Measurements from ENCODE around the gene SNAP23.

The SNAP23 gene

DNA sequence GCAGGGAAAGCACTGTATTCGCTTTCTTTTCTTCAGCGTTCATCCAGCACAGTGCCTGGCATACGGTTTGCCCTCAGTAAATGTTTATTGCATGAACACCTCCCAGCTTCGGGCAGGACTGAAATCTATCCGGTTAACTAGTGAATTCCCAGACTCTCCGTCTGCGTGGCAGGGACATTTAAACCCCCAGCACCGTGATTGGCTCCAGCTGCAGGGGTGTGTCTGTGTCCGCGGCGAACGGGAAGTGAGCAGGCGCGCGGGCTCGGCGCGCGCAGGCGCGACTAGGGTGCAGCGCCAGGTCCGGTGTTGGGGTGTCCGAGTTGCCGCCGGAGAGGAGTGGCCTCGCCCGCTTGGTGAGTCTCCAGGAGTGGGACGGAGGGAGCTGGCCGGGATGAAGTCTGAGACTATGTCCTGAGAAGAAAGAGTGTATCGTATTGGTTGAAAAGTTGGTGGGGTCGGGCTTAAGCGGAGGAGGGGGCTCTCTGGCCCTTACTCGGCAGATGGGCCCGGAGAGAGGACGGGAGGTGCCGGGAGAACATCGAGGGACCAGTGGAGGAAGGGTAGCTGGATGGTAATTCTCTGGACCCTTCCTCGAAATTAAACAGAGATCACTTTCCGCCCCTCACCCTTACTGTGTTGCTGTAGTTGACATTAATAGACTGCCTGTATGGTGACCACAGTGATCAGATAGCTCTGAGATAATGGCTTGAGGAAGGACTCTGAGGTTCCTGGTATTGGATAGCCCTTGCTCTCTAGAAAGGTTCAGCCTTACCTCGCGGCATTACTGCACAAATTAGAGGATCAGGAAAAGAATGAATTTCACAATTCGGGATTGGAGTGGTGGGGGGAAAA, at the start of gene SNAP23:
Gene SNAP23 (plus strand): TSS at position 274 of the 852 bp plus-strand sequence. CDS start 16,213 bp downstream, outside the sequence.
- peak; percentile 73 for DNase-seq (ENCODE audit: low read depth)

- no peak for DNase-seq (ENCODE audit: low read depth)
Observed at GRCh38 chr15:42447599-42447998, 47.8 kb upstream of the SNAP23 start.

DNA sequence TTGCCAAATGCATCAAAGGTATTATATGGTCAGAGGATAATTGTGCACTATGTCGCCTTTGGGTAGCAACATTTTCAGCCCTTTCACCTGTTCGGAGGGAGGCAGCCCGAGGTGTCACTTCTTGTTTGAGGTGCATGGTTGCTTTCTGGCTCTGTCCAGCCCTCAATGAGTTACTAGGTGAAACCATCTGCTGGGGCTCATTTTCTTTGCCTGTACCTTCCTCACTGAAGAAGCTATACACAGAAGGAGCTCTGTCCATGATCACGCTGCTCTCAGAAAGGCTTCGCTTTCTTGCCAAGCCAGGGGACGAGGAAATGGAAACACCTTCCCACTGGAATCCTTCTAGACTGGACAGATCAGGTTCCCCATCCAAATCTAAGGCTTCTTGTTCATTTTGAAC, 47.2 kb upstream of the SNAP23 start:
- DNase-seq (ENCODE audit: low read depth) = no peak

DNA sequence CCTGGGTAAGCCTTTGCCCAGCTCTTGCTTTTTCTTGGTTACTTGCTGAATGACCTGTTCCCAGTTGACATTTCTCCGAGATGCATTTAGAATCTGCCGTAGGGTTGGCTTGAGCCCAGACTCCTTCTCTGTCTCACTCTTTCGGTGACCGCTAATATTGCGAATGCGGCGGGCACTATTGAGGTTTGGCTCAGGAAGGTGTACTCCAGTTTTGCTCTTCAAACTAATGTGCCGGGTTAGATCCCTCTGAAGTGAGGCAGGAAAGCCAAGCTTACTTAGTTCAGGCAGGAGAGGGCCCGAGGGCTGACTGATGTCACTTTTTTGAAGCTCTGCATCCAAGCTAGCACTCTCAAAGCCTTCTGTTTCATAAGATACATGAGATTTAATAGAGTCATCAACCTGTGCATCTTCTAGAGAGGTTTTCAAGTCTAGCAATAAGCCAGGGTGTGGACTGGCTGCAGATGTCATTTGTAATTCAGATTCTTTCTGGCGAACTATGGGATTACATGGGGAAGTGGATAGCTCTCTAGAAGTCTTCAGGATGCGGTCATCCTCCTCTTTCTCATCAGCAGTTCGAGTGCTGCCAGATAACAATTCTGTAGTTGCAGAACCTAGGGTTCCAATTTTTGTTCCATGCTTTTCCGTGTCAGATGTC, 45.5 kb upstream of the SNAP23 start:
- DNase-seq (ENCODE audit: low read depth) = no peak

GRCh38 chr15:42450425-42450790, 45.0 kb upstream of the SNAP23 start:
- DNase-seq (ENCODE audit: low read depth) = no peak

GRCh38 chr15:42453826-42454225, 41.6 kb upstream of the SNAP23 start:
- DNase-seq (ENCODE audit: low read depth) = no peak

DNA sequence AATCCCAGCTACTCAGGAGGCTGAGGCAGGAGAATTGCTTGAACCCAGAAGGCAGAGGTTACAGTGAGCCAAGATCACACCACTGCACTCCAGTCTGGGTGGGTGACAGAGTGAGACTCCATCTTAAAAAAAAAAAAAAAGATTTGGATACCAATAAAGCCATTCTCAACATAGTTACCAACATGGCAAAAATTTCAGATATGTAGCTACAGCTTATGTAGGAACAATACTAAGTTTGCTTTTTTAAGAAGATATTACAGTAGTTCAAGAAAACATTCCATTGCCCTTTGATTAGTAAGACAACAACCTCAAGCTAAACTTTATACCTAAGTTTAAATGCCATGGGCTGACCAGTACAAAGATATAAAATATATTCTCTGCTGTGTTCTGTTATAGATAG, 38.9 kb upstream of the SNAP23 start:
- DNase-seq (ENCODE audit: low read depth) = no peak

GRCh38 chr15:42456971-42457370, 38.5 kb upstream of the SNAP23 start:
- DNase-seq (ENCODE audit: low read depth) = no peak

- no peak for DNase-seq (ENCODE audit: low read depth)
Observed at GRCh38 chr15:42457445-42458442, 37.7 kb upstream of the SNAP23 start.

DNA sequence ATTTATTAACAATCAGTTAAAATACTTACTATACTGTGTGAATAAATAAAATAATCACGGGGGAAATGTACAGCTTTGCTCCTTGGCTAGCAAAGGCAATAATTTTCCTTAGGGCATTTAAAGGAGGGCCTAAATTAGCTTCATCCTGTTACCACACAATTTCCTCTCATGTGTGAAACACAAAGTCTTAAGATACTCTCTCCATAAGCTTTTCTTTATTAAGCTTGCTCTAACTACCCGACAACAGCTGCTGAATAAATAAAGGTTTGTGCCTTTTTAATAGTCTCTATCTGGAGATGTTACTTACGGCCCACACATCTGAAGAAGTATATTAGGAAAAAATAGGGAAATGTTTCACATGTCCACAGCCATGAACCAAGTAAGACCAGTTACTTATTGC, 34.2 kb upstream of the SNAP23 start:
- no peak for DNase-seq (ENCODE audit: low read depth)

DNA sequence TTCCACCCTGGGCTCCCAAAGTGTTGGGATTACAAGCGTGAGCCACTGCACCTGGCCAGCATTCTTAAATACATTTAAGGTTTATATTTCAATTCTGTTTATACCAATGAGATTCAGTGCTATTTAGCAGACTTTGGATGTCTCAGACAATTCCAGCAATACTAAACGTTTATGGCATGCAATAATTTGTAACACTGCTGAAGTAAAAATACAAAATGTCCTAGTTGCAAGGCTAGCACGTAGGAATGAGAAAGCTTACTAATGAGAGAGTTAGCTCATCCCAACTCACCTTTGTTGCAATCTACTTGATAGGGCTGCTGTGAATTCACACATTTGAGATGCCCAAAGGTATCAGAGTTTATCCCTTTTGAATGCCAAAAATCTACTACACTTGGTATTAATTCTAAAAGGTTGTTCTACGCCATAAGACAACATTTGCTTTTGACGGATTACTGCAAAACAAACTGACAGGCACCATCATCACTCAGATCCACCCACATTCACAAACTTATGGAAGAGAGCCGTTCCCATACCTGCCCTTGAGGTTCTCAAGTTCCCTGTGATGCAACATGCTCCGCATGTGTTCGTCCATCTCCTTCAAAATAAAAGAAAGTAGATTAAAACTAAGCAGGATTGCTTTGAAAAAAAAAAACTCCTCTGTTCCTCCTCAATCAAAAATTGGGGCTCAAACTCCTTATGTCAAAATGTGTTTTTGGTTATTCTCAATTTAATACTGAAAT, 29.7 kb upstream of the SNAP23 start:
- no peak for DNase-seq (ENCODE audit: low read depth)

GRCh38 chr15:42471002-42471401, 24.4 kb upstream of the SNAP23 start:
- DNase-seq (ENCODE audit: low read depth) = no peak

DNA sequence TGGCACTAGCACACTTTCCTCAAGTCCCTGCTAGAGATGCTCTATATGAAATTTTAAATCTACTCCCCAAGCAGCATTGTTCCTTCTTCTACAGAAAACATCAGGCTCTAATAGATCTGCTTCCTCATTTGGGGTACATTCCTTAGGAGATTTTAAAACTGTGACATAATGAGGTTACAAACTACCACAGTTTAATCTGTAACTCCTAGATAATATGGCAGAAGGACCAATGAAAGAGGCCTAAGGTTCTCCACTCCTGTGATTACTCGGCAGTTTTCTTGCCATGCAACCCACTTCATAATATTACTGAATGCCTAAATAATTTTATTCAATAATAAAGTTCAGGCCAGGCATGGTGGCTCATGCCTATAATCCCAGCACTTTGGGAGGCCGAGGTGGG, 20.6 kb upstream of the SNAP23 start:
- no peak for DNase-seq (ENCODE audit: low read depth)

DNA sequence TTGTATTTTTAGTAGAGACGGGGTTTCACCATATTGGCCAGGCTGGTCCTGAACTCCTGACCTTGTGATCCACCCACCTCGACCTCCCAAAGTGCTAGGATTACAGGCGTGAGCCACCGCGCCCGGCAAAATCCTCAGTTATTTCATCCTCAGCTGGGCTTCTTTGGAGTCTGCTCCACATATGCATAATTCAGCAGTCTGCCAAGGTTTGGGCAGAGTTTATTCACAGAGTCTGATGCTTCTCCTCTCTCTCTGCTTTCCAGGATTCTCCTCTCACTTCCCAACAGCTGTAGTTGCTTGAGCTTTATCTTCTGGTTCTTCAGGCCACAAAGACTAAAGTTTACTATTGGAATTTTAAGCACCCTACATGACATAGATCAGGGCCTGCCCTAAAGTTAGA, 12.7 kb upstream of the SNAP23 start:
- no peak for DNase-seq (ENCODE audit: low read depth)

GRCh38 chr15:42483677-42484076, 11.8 kb upstream of the SNAP23 start:
- DNase-seq (ENCODE audit: low read depth) = no peak

- DNase-seq (ENCODE audit: low read depth) = no peak
Observed at GRCh38 chr15:42490291-42490670, 5.2 kb upstream of the SNAP23 start.

- peak; percentile 77 for DNase-seq (ENCODE audit: low read depth)
Observed at GRCh38 chr15:42490671-42491538, 4.5 kb upstream of the SNAP23 start, which contains the start of gene ZNF106. Gene ZNF106, minus strand, starts transcription at chr15:42491141. Its CDS starts 18,852 bp downstream, at chr15:42472289.

GRCh38 chr15:42491539-42492225, 3.8 kb upstream of the SNAP23 start:
- DNase-seq (ENCODE audit: low read depth) = no peak

GRCh38 chr15:42493679-42494078, 1.8 kb upstream of the SNAP23 start:
- DNase-seq (ENCODE audit: low read depth) = no peak

DNA sequence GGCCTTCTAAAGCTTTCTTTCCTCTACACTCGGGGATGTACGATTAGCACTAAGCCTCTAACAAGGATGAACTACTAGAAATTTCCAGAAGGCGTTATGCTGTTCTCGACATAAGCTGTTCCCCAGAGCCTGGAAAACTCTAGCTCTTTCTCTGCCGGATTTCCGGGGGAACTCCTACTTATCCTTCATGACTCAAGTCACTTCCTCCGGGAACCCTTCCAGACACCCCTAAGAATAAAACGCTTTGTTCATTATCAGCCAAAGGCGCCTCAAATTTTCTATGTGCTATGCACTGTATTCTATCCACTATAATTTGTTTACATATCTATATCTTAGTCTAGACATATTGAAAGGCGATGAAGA, 455 bp upstream of the SNAP23 start:
- peak; percentile 5 for DNase-seq (ENCODE audit: low read depth)
